Measurements from ENCODE around the gene SH3PXD2A. TPM values are rescaled to one million over a fixed set of nuclear protein-coding genes. Genes with fewer than 3 reads are reported as not detected.

Gene SH3PXD2A
- total RNA-seq, 1 donor: 29.0 TPM

DNA sequence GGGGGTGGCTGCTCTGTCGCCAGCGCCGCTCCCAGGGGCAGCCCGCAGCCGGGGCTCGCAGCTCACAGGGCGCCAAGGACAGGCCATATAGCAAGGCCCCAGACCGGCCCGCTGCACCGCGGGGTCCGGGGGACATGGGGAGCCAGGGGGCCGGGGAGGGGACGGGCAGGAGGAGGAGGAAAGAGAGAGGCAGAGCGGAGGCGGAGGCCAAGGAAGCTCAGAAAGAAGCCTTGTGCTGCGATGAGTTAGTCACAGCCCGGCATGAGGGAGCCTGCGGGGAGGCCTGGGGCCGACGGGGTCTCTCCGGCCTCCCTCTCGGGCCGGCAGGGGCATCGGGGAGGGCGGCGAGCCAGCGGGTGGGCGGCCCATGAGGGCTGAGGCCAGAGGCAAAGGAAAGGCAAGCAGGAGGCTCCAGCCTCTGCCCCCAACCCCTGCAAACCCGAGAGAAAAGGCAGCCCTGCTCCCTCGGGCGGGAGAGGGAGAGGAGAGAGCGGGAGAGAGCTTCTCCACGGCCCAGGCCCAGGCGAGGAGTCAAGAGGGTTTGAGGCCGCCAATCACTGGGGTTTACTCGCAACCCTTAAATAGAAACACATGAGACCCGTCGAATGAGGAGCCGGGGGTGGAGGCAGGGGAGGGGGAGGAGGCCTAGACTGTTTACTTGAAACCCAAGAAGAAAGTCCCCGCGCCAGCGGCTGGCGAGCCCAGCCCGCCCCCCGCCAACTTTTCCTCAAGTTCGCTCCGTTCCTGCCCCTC is 194.0 kb downstream of the SH3PXD2A start:
- Histone ChIP-seq H3K4me2 (ENCODE audit: insufficient read depth, low read length) (peak overlapping the region; percentile 81), H2AFZ (ENCODE audit: low read length) (no peak overlapping the region), H3K79me2 (ENCODE audit: insufficient read depth, low read length) (peaks cover 82% of the 10 kb centered on the region)

DNA sequence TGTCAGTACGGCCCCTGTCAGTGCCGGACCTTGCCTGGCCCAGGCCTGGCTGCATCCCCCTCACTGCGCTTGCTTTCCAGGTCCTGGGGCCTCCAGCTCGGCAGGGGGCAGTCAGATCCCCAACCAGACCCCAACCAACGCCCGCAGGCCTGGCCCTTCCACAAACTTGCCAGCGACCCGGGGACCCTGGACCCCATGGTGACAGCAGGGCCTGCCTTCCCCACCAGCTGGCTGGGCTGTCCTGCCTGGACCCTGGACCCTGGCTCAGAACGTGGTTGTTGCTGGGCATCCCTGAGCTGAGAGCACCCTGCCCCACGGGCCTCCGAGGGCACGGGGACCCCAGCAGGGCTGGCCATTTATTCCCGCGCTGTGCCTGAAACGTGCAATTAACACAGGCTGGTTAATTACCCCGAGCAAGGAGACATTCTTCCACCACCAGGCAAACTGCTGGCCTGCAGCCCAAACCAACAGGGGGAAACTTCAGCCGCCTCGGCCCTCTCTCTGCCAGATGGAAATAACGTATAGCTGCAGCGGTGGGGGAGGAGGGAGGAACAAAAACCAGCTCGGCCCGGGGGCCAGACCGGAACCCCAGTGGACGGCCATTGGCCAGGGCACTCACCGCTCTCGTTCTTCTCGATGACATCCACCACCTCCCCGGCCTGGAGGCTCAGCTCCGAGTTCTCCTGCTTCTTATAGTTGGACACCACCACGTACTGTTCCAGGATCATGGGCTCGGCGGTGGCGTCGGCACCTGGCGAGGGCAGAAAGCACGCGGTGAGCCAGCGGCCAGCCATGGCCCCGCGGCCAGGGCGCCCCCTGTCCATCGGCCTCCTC is 194.8 kb downstream of the SH3PXD2A start:
- Histone ChIP-seq H3K4me1 (ENCODE audit: insufficient read depth, low read length) (peaks cover 25% of the 10 kb centered on the region), H3K4me2 (ENCODE audit: insufficient read depth, low read length) (peak overlapping the region; percentile 81), H4K20me1 (ENCODE audit: insufficient read depth, low read length) (peaks cover 18% of the 10 kb centered on the region), H2AFZ (ENCODE audit: low read length) (peak overlapping the region; percentile 61), H3K9me3 (ENCODE audit: low read depth, low read length) (peaks cover 2% of the 10 kb centered on the region), H3K36me3 (ENCODE audit: insufficient read depth, low read length) (peaks cover 42% of the 10 kb centered on the region), H3K79me2 (ENCODE audit: insufficient read depth, low read length) (peaks cover 88% of the 10 kb centered on the region), H3K27ac (ENCODE audit: low read depth, low read length) (peak overlapping the region; percentile 88), H3K27me3 (ENCODE audit: insufficient read depth, low read length) (no peaks in the 10 kb centered on the region), H3K4me3 (ENCODE audit: insufficient read depth, low read length) (peak overlapping the region; percentile 89)
- TF ChIP-seq, protein P1, sequence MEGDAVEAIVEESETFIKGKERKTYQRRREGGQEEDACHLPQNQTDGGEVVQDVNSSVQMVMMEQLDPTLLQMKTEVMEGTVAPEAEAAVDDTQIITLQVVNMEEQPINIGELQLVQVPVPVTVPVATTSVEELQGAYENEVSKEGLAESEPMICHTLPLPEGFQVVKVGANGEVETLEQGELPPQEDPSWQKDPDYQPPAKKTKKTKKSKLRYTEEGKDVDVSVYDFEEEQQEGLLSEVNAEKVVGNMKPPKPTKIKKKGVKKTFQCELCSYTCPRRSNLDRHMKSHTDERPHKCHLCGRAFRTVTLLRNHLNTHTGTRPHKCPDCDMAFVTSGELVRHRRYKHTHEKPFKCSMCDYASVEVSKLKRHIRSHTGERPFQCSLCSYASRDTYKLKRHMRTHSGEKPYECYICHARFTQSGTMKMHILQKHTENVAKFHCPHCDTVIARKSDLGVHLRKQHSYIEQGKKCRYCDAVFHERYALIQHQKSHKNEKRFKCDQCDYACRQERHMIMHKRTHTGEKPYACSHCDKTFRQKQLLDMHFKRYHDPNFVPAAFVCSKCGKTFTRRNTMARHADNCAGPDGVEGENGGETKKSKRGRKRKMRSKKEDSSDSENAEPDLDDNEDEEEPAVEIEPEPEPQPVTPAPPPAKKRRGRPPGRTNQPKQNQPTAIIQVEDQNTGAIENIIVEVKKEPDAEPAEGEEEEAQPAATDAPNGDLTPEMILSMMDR (IDR thresholded peaks at IDR 0.05; ENCODE audit: extremely low read depth, low read depth, low read length): peak; percentile 14
- peak; percentile 95 for DNase-seq (ENCODE audit: insufficient read length, low spot score, missing footprints)

More for the DNA sequence above, 194.0 kb downstream of the SH3PXD2A start:
- Histone ChIP-seq H4K20me1 (ENCODE audit: insufficient read depth, low read length) (peaks cover 18% of the 10 kb centered on the region), H3K9me3 (ENCODE audit: low read depth, low read length) (peaks cover 2% of the 10 kb centered on the region), H3K27ac (ENCODE audit: low read depth, low read length) (peak overlapping the region; percentile 88), H3K4me1 (ENCODE audit: insufficient read depth, low read length) (peaks cover 25% of the 10 kb centered on the region), H3K27me3 (ENCODE audit: insufficient read depth, low read length) (no peaks in the 10 kb centered on the region), H3K4me3 (ENCODE audit: insufficient read depth, low read length) (peak overlapping the region; percentile 89), H3K36me3 (ENCODE audit: insufficient read depth, low read length) (peaks cover 35% of the 10 kb centered on the region)
- TF ChIP-seq, protein P1 (IDR thresholded peaks at IDR 0.05; ENCODE audit: extremely low read depth, low read depth, low read length): no peak
- peak; percentile 99 for DNase-seq (ENCODE audit: insufficient read length, low spot score, missing footprints)

DNA sequence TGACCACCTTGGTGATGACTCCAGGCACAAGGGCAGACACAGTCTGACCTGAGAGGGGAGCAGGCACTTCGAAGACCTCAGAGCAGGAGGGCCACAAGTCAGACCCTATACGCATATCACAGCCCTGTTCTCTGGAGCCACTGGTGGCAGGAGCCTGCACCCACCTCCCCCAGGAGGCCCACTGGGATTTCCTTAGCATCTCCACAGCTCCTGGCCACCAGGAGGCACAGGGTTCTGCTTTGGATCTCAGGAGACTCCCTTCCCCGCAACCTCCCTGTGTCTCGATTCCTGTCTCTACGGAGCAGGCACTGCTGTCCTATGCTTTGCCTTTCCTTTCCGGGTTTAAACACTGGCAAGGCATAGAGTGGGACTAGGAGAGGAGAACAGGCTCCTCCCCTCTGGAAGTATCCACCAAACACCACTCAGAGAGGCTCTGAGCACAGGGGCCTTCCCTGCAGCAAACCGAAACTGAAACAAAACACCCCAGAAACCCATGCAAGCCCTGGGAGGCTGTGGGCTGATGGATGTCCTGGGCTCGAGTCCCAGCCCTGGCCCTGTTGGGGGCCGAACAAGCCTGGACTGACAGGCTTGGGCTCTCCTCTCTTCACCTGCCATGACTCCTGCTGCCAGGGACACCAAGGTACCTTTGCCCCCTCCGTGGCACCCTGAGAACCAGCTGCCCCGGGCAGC is 195.6 kb downstream of the SH3PXD2A start:
- Histone ChIP-seq H3K36me3 (ENCODE audit: insufficient read depth, low read length) (peaks cover 43% of the 10 kb centered on the region), H2AFZ (ENCODE audit: low read length) (peak overlapping the region; percentile 61), H3K27me3 (ENCODE audit: insufficient read depth, low read length) (no peaks in the 10 kb centered on the region), H3K9me3 (ENCODE audit: low read depth, low read length) (peaks cover 2% of the 10 kb centered on the region), H3K4me1 (ENCODE audit: insufficient read depth, low read length) (peaks cover 25% of the 10 kb centered on the region), H3K4me3 (ENCODE audit: insufficient read depth, low read length) (peak overlapping the region; percentile 89), H3K4me2 (ENCODE audit: insufficient read depth, low read length) (peak overlapping the region; percentile 81), H3K27ac (ENCODE audit: low read depth, low read length) (peak overlapping the region; percentile 88), H3K79me2 (ENCODE audit: insufficient read depth, low read length) (peaks cover 90% of the 10 kb centered on the region), H4K20me1 (ENCODE audit: insufficient read depth, low read length) (peaks cover 24% of the 10 kb centered on the region)
- peak; percentile 99 for DNase-seq (ENCODE audit: insufficient read length, low spot score, missing footprints)
- TF ChIP-seq, protein P1 (IDR thresholded peaks at IDR 0.05; ENCODE audit: extremely low read depth, low read depth, low read length): peak; percentile 27
